Cardiac ventricle fibroblast (primary cell): ENCODE data around the gene RAB20. TPM values are rescaled to one million over a fixed set of nuclear protein-coding genes. Genes with fewer than 3 reads are reported as not detected.

ENCODE experiments used
- total RNA-seq: library from RNA; depleted of rRNA; stranded (reverse); fragments of >200 nt; gene quantifications from 2 replicates; pipeline ENCODE4 v1.2.3, GENCODE V29; 2015

RAB20 gene
- total RNA-seq: 17.3 and 18.4 TPM in 2 replicates

GRCh38 chr13:110561344-110562035 lies at the start of gene RAB20:
Gene RAB20 (minus strand): TSS chr13:110561722. CDS start chr13:110561519, 203 bp downstream.

Other genes starting within 250 kb of the RAB20 start
- 12.9 and 16.1 TPM in 2 replicates for gene NAXD, start 53.8 kb upstream of the RAB20 start, total RNA-seq
- gene CARS2, start 144.4 kb upstream of the RAB20 start, total RNA-seq: 25.7 and 40.5 TPM in 2 replicates
- gene ING1, start 152.0 kb upstream of the RAB20 start, total RNA-seq: 14.7 and 19.2 TPM in 2 replicates